Endothelial cell of umbilical vein (primary cell): Measurements from ENCODE around the gene WNT2.

Source experiments
- CTCF ChIP-seq, 2 donors: IDR thresholded peaks; 1 replicate in 1 of 2; 2 replicates in 1 of 2; pipeline ENCODE4 v1.5.1; 2011; ENCODE audit warnings: low read length in 2 of 2, mild to moderate bottlenecking in 2 of 2, moderate library complexity in 2 of 2, control low read depth in 1 of 2, inconsistent platforms in 1 of 2, low read depth in 1 of 2; ENCODE audit not compliant: insufficient read depth in 1 of 2; ENCODE audit errors: extremely low read depth in 1 of 2
- EZH2 ChIP-seq: IDR thresholded peaks from 2 replicates; pipeline ENCODE4 v1.6.1; 2012; ENCODE audit warnings: borderline replicate concordance, low read depth, mild to moderate bottlenecking, moderate library complexity, low read length, inconsistent platforms; ENCODE audit not compliant: severe bottlenecking
- FOS ChIP-seq: IDR thresholded peaks from 2 replicates; pipeline ENCODE4 v1.6.1; 2011; ENCODE audit warnings: mild to moderate bottlenecking, low read length, moderate library complexity, borderline replicate concordance; ENCODE audit not compliant: insufficient read depth
- GATA2 ChIP-seq: IDR thresholded peaks from 2 replicates; pipeline ENCODE4 v1.7.0; 2011; ENCODE audit warnings: low read depth, mild to moderate bottlenecking, moderate library complexity, mixed read lengths, low read length; ENCODE audit not compliant: insufficient read length, insufficient read depth
- MAX ChIP-seq: IDR thresholded peaks from 2 replicates; pipeline ENCODE4 v1.6.1; 2011; ENCODE audit not compliant: insufficient read depth, insufficient read length
- MYC ChIP-seq: IDR thresholded peaks from one replicate; pipeline ENCODE4 v1.6.1; 2011; ENCODE audit warnings: mild to moderate bottlenecking, low read depth, low read length
- POLR2A ChIP-seq: IDR thresholded peaks from 2 replicates; pipeline ENCODE4 v1.6.1; 2012; ENCODE audit warnings: low read depth, mild to moderate bottlenecking, control low read depth, low read length

- TF ChIP-seq MAX (no peak), FOS (no peak), EZH2 (no peak), CTCF (IDR thresholded peaks at IDR 0.05; ENCODE audit: extremely low read depth in 1 of 2, insufficient read depth in 1 of 2, low read depth in 1 of 2, low read length in 2 of 2) (no peak), POLR2A (no peak), MYC (no peak), GATA2 (no peak)
These were observed 2.1 kb upstream of the WNT2 start for GRCh38 chr7:117324960-117325359.
